Measurements from ENCODE around the gene N4BP3. TPM values are rescaled to one million over a fixed set of nuclear protein-coding genes. Genes with fewer than 3 reads are reported as not detected.

The N4BP3 gene
- 5.3 and 6.1 TPM in 2 replicates for total RNA-seq

GRCh38 chr5:178113141-178113787 lies at the start of gene N4BP3:
TSS of gene N4BP3 (plus strand) at chr5:178113532. CDS start at chr5:178119584, 6,052 bp downstream.

GRCh38 chr5:178130576-178131445 lies 17.5 kb downstream of the N4BP3 start, which contains the start of gene RMND5B:
TSS of gene RMND5B (plus strand) at chr5:178131014. CDS start at chr5:178138120, 7,106 bp downstream.

GRCh38 chr5:178153530-178154340 lies 40.4 kb downstream of the N4BP3 start, which contains the start of gene NHP2:
TSS of gene NHP2 (minus strand) at chr5:178153885. CDS start at chr5:178153817, 68 bp downstream.

Other genes with a start within 250 kb of the N4BP3 start
- not detected in 2 replicates for gene PROP1, start 117.3 kb upstream of the N4BP3 start, total RNA-seq
- gene RMND5B, start 17.5 kb downstream of the N4BP3 start, total RNA-seq, result 23.0 and 24.2 TPM in 2 replicates
- 378 and 577 TPM in 2 replicates for gene NHP2, start 40.4 kb downstream of the N4BP3 start, total RNA-seq
- not detected in 2 replicates for gene GMCL2, start 73.8 kb downstream of the N4BP3 start, total RNA-seq
- 72.8 and 158 TPM in 2 replicates for gene HNRNPAB, start 91.0 kb downstream of the N4BP3 start, total RNA-seq
- gene PHYKPL, start 119.3 kb downstream of the N4BP3 start, total RNA-seq, result 9.9 and 17.6 TPM in 2 replicates

Measured in hair follicular keratinocyte (primary cell).